ENCODE data around the gene SYTL3. TPM values are rescaled to one million over a fixed set of nuclear protein-coding genes. Genes with fewer than 3 reads are reported as not detected.

The SYTL3 gene
- total and polyA plus RNA-seq, 9 of the 15 experiments (the other 6 are each of a cell fraction or from before 2014, with no cell fraction given), result 0.04 to 0.46 (median 0.17) TPM; not detected in 1

- TF ChIP-seq FIP1L1 (IDR thresholded peaks at IDR 0.05; ENCODE audit: low read depth, low read length, poor library complexity, severe bottlenecking) (no peak), ZZZ3 (IDR thresholded peaks at IDR 0.05) (no peak), SFPQ (IDR thresholded peaks at IDR 0.05; ENCODE audit: low read depth, low read length) (no peak), MECOM (CRISPR knock-in tag; IDR thresholded peaks at IDR 0.05) (peak; percentile 72), ZNF77 (CRISPR knock-in tag; IDR thresholded peaks at IDR 0.05) (no peak), SMAD3 (CRISPR knock-in tag; conservative IDR thresholded peaks at IDR 0.05) (no peak), DPF2 (IDR thresholded peaks at IDR 0.05) (no peak), CTCF (IDR thresholded peaks at IDR 0.05 in 2 of 3, conservative IDR thresholded peaks at IDR 0.05 in 1 of 3; ENCODE audit: insufficient read depth in 2 of 3, low read depth in 1 of 3, low read length in 3 of 3) (0 out of 6 replicates have a peak, but pooled peaks of 1 of the 3 experiments have one; percentile 13), MXD1 (CRISPR knock-in tag; IDR thresholded peaks at IDR 0.05; ENCODE audit: borderline replicate concordance, poor library complexity, severe bottlenecking) (no peak), RERE (CRISPR knock-in tag; IDR thresholded peaks at IDR 0.05; ENCODE audit: borderline replicate concordance) (no peak), TSC22D4 (tag; IDR thresholded peaks at IDR 0.05) (no peak), TEAD1 (CRISPR knock-in tag; IDR thresholded peaks at IDR 0.05) (peak in 1 of 2 experiments; percentile 66; a peak in 1 of 4 replicates), ETV1 (tag; conservative IDR thresholded peaks at IDR 0.05; ENCODE audit: low read depth) (no peak), CXXC5 (CRISPR knock-in tag; IDR thresholded peaks at IDR 0.05) (peak; percentile 38; the same call in 1 of the 2 replicates), CBX3 (IDR thresholded peaks at IDR 0.05; ENCODE audit: borderline replicate concordance in 1 of 2, low read length in 2 of 2) (no peak), RBM14 (IDR thresholded peaks at IDR 0.05; ENCODE audit: borderline replicate concordance, insufficient read depth, low read depth, low read length) (no peak)
These were observed 57.4 kb downstream of the SYTL3 start (continued) for GRCh38 chr6:158707120-158707820.

Measured in K562 (cell line).